Dendritic cell treated with granulocyte-macrophage colony-stimulating factor and Interleukin-4, amounts not matched to agents 40 ng/mL and 50 ng/mL, for 4 days (primary cell): Measurements from ENCODE around the gene ST6GALNAC3.

Experiments used
- H3K27ac Mint-ChIP-seq: one replicate; pipeline ENCODE4 v1.8.0; 2022; ENCODE audit warnings: mild to moderate bottlenecking, mixed read lengths
- H3K27me3 Mint-ChIP-seq: one replicate; pipeline ENCODE4 v1.8.0; 2022; ENCODE audit warnings: mild to moderate bottlenecking, mixed read lengths
- H3K36me3 Mint-ChIP-seq: one replicate; pipeline ENCODE4 v1.8.0; 2022; ENCODE audit warnings: low read depth, mixed read lengths
- H3K4me1 Mint-ChIP-seq: one replicate; pipeline ENCODE4 v1.8.0; 2022; ENCODE audit warnings: low read depth, mixed read lengths
- H3K4me3 Mint-ChIP-seq: one replicate; pipeline ENCODE4 v1.8.0; 2022; ENCODE audit warnings: mild to moderate bottlenecking, moderate library complexity, mixed read lengths
- H3K9me3 Mint-ChIP-seq: one replicate; pipeline ENCODE4 v1.8.0; 2022; ENCODE audit warnings: mixed read lengths
- intact Hi-C: fragments of 100-400 bp; cut with micrococcal nuclease; formaldehyde crosslinking; loops from one replicate; pipeline ENCODE4 v1.15.0; 2022

Gene ST6GALNAC3

DNA sequence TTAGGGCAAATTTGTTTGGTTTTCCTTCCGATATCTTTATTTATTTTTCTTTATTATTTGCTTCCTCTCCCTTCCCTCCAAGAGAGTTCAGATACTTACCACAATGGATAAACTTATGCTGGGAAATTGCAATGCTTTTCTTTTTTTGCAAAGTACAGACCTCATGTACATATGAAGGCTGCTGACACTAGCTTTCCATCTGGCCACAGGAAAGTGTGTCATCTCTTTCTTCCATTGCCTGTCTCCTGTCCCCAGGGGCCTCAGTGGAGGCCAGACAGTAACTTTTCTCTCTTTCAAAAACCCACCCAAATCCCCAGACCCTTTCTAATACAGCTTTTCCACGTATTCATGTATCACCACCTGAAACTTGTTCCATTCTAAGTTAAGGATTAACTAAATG is 73.9 kb downstream of the ST6GALNAC3 start:
- Mint-ChIP-seq H3K9me3 (no peaks in the 10 kb centered on the region), H3K27ac (no peak overlapping the region), H3K4me1 (no peaks in the 10 kb centered on the region), H3K36me3 (no peaks in the 10 kb centered on the region), H3K27me3 (no peaks in the 10 kb centered on the region), H3K4me3 (no peak overlapping the region)
- intact Hi-C loops, result no loop called here

DNA sequence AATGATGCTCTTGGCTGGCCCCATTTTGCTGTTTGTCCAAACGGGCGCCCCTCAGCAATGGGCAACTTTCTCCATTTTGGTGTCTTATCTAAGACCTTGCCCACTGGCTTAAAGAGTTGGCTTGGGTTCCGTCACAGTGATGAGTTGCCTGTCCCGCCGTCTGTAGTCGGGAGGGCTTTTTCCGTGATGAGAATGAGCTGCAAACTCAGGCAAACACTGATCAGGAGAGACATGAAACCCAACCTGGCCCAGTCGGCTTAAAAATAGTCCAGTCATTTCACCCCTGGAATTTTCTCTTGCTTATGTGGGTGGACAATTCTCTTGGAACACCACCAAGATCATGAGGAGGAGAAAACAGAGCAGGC is 79.3 kb downstream of the ST6GALNAC3 start:
- intact Hi-C loops, result loop anchor here (1.0 to 5.0 kb wide), 3 partner anchors 162 to 989 kb away; no protein-coding TSS in a partner anchor
- Mint-ChIP-seq H3K27ac (peak overlapping the region; percentile 85), H3K9me3 (no peaks in the 10 kb centered on the region), H3K4me1 (peaks cover 8% of the 10 kb centered on the region), H3K4me3 (no peak overlapping the region), H3K27me3 (no peaks in the 10 kb centered on the region), H3K36me3 (no peaks in the 10 kb centered on the region)

DNA sequence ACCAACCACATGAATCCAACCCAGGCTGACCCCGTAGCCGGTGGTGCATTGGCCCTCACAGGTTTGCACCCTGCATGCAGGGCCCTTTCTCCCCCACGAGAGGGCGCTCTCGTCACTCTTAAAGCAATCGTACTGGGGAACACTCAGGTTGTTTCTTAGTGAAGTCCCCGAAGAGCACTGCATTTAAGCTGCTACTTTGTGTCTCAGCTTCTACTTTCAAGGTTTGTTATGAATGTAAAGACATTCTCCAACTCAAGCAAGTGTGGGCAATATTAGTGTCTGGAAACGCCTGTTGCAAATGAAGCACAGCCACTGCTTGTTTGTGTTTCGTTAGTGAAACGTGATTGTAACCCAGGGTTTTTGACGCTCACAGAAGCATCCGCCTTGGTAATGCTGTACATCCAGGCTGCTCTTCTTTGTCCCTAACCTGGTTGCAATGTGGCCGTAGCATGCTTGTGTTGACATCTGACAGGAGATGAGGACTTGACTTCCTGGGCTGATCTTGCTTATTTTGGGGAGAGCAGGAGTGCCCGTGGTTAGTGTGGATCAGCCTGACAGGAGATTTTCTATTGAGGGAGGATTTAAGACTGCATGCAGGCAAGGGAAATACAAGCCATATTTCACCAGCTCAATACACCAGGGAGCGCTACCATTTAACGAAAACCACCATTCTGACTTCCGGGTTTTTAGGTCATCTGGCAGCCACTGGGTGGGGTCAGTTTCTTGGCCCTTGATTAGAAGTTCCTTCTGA is 79.8 kb downstream of the ST6GALNAC3 start:
- Mint-ChIP-seq H3K36me3 (no peaks in the 10 kb centered on the region), H3K27ac (peak overlapping the region; percentile 85), H3K4me1 (peaks cover 8% of the 10 kb centered on the region), H3K9me3 (no peaks in the 10 kb centered on the region), H3K27me3 (no peaks in the 10 kb centered on the region), H3K4me3 (peak overlapping the region; percentile 78)
- intact Hi-C loops, result loop anchor here (1.0 to 5.0 kb wide), 3 partner anchors 162 to 989 kb away; no protein-coding TSS in a partner anchor

GRCh38 chr1:76156987-76157386 is 82.4 kb downstream of the ST6GALNAC3 start:
- Mint-ChIP-seq H3K9me3 (no peaks in the 10 kb centered on the region), H3K4me1 (peaks cover 8% of the 10 kb centered on the region), H3K4me3 (no peak overlapping the region), H3K27ac (no peak overlapping the region), H3K36me3 (no peaks in the 10 kb centered on the region), H3K27me3 (no peaks in the 10 kb centered on the region)
- intact Hi-C loops, result no loop called here

GRCh38 chr1:76158126-76158525 is 83.6 kb downstream of the ST6GALNAC3 start:
- no peaks in the 10 kb centered on the region for H3K9me3 Mint-ChIP-seq
- H3K4me3 Mint-ChIP-seq, result no peak overlapping the region
- intact Hi-C loops, result no loop called here
- peaks cover 8% of the 10 kb centered on the region for H3K4me1 Mint-ChIP-seq
- H3K27me3 Mint-ChIP-seq, result no peaks in the 10 kb centered on the region
- H3K36me3 Mint-ChIP-seq, result no peaks in the 10 kb centered on the region
- H3K27ac Mint-ChIP-seq, result no peak overlapping the region

DNA sequence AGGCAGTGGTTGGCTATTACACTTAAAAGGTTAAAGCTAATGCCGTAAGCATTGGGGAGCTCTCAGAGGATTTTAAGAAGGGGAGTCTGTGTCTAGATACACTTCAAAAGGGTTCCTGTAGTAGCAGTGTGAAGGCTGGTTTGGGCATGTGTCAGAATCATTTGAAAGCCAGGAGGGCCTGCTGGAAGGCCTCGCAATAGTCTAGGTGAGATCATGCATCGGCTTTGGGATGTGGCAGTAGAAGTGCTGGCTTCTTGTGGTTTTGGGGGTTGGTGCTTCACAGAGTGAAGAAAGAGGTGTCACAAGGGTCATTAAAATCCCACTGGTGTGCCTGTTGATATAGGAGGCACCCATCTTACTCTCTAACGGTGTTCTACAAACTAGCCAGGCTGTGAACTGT is 85.7 kb downstream of the ST6GALNAC3 start:
- intact Hi-C loops, result no loop called here
- H3K27ac Mint-ChIP-seq, result no peak overlapping the region
- no peaks in the 10 kb centered on the region for H3K4me1 Mint-ChIP-seq
- no peaks in the 10 kb centered on the region for H3K9me3 Mint-ChIP-seq
- peaks cover 1% of the 10 kb centered on the region for H3K27me3 Mint-ChIP-seq
- H3K36me3 Mint-ChIP-seq, result no peaks in the 10 kb centered on the region
- H3K4me3 Mint-ChIP-seq, result no peak overlapping the region

- Mint-ChIP-seq H3K27me3 (peaks cover 1% of the 10 kb centered on the region), H3K27ac (no peak overlapping the region), H3K36me3 (no peaks in the 10 kb centered on the region), H3K9me3 (no peaks in the 10 kb centered on the region), H3K4me3 (no peak overlapping the region), H3K4me1 (no peaks in the 10 kb centered on the region)
- intact Hi-C loops, result no loop called here
These were observed 86.9 kb downstream of the ST6GALNAC3 start for GRCh38 chr1:76161451-76161850.

DNA sequence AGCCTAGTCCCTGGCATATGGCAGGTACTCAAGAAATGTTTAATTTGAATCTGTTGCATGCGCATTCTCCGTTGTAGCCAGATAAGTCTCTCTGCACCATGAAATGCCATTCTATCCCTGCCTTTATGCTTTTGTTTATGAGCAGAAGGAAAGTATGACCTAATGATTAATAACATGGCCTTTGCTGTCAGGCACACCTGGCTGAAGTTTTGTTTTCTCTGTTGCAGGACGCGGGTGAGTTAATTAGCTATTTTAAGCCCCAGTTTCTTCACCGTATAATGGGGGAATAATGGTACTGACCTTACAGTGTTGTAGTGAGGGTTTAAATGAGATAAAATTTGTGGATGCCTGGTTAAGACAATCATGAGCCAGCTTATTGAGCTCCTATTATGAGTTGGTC is 87.7 kb downstream of the ST6GALNAC3 start:
- no peaks in the 10 kb centered on the region for H3K4me1 Mint-ChIP-seq
- H3K9me3 Mint-ChIP-seq, result peaks cover 5% of the 10 kb centered on the region
- H3K36me3 Mint-ChIP-seq, result no peaks in the 10 kb centered on the region
- intact Hi-C loops, result no loop called here
- H3K27ac Mint-ChIP-seq, result no peak overlapping the region
- H3K27me3 Mint-ChIP-seq, result peaks cover 1% of the 10 kb centered on the region
- no peak overlapping the region for H3K4me3 Mint-ChIP-seq

DNA sequence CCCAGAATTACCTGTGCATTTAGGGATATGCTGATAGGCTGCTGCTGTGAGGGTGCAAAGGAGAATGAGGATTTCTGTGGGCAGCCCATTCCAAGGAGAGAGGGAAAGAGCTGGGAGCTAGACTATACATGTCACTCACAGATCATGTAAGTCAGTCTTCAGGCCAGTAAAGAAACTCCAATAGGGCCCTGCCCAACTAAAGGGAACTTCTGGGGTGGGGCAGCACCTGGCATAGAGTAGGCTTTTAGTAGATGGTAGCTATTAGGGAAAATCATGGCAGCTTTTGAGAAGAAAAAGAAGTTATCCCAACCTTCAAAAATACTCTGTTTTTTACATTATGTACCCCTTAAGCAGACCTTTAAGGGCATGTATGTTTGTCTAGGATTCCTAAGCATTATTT is 89.6 kb downstream of the ST6GALNAC3 start:
- H3K9me3 Mint-ChIP-seq, result peaks cover 24% of the 10 kb centered on the region
- H3K4me1 Mint-ChIP-seq, result no peaks in the 10 kb centered on the region
- H3K36me3 Mint-ChIP-seq, result no peaks in the 10 kb centered on the region
- no peak overlapping the region for H3K4me3 Mint-ChIP-seq
- H3K27ac Mint-ChIP-seq, result no peak overlapping the region
- intact Hi-C loops, result no loop called here
- peaks cover 1% of the 10 kb centered on the region for H3K27me3 Mint-ChIP-seq

GRCh38 chr1:76170084-76170483 is 95.5 kb downstream of the ST6GALNAC3 start:
- no peaks in the 10 kb centered on the region for H3K36me3 Mint-ChIP-seq
- intact Hi-C loops, result no loop called here
- H3K4me3 Mint-ChIP-seq, result no peak overlapping the region
- H3K9me3 Mint-ChIP-seq, result peaks cover 37% of the 10 kb centered on the region
- peaks cover 5% of the 10 kb centered on the region for H3K4me1 Mint-ChIP-seq
- H3K27ac Mint-ChIP-seq, result no peak overlapping the region
- peaks cover under 1% of the 10 kb centered on the region for H3K27me3 Mint-ChIP-seq

DNA sequence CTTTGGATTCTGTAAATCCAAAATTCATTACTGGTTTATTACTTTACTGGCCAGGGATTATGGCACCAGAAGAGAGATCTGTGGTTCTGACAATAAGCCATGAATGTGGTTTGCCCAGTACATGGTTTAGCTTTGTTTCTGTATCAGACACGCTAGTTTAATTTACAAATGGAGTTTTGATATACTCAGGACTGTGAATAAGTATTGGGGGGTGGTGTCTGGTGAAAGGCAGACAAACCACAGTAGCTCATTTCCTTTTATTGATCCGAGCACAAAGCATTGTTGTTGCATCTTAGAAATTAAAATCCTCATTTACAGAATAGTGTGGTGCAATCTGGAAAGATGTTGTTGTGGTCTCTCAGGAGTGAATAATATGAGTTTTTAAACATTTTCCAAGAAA is 96.0 kb downstream of the ST6GALNAC3 start:
- Mint-ChIP-seq H3K36me3 (no peaks in the 10 kb centered on the region), H3K27me3 (no peaks in the 10 kb centered on the region), H3K9me3 (peaks cover 37% of the 10 kb centered on the region), H3K4me1 (peaks cover 5% of the 10 kb centered on the region), H3K4me3 (no peak overlapping the region), H3K27ac (no peak overlapping the region)
- intact Hi-C loops, result no loop called here

DNA sequence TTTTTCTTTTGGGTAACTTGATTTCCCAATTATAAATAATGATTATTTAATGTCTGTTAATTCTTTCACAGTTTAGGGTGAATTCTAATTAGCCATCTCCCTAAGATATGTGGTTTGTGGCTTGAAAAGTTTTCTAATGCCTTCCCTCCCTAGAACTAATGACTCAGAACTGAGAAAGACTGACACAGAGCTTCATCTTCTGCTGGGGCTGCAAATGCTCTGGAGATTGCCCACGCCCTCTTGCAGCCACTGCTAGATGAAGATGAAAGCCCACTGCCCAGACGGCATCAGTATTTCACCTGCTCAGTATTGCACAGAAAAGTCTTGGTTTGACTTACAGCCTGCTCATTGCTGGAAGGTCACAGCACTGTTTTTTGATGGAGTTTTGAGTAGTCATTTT is 101.5 kb downstream of the ST6GALNAC3 start:
- H3K4me1 Mint-ChIP-seq, result peaks cover 5% of the 10 kb centered on the region
- no peaks in the 10 kb centered on the region for H3K27me3 Mint-ChIP-seq
- no peaks in the 10 kb centered on the region for H3K36me3 Mint-ChIP-seq
- no peak overlapping the region for H3K4me3 Mint-ChIP-seq
- H3K9me3 Mint-ChIP-seq, result peaks cover 6% of the 10 kb centered on the region
- intact Hi-C loops, result no loop called here
- H3K27ac Mint-ChIP-seq, result no peak overlapping the region

DNA sequence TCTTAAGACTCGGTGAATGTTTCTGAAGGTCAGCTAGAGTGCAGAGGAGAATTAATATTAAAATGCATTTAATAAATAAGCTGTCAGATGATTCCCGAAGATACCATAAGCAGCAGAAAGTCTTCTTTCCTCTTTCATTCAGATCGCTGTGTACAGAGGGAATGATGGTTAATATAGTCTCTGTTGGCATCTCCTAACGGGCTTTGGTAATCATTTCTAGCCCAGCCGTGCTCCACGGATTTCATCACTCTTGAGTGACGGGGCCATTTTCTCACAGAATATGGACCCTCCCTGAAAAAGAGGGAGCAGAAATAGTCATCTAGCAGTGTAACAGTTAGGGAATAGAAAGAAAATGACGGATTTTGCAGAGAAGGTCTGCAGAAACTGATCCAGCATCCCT is 103.1 kb downstream of the ST6GALNAC3 start:
- Mint-ChIP-seq H3K27me3 (no peaks in the 10 kb centered on the region), H3K4me1 (no peaks in the 10 kb centered on the region)

GRCh38 chr1:76179219-76179698 is 104.7 kb downstream of the ST6GALNAC3 start:
- no peak overlapping the region for H3K27ac Mint-ChIP-seq
- no peaks in the 10 kb centered on the region for H3K27me3 Mint-ChIP-seq
- H3K4me1 Mint-ChIP-seq, result no peaks in the 10 kb centered on the region
- H3K4me3 Mint-ChIP-seq, result no peak overlapping the region
- intact Hi-C loops, result no loop called here
- no peaks in the 10 kb centered on the region for H3K9me3 Mint-ChIP-seq
- H3K36me3 Mint-ChIP-seq, result no peaks in the 10 kb centered on the region

More for the DNA sequence above, 103.1 kb downstream of the ST6GALNAC3 start:
- H3K36me3 Mint-ChIP-seq, result no peaks in the 10 kb centered on the region
- no peak overlapping the region for H3K27ac Mint-ChIP-seq
- intact Hi-C loops, result no loop called here
- H3K9me3 Mint-ChIP-seq, result no peaks in the 10 kb centered on the region
- H3K4me3 Mint-ChIP-seq, result no peak overlapping the region

DNA sequence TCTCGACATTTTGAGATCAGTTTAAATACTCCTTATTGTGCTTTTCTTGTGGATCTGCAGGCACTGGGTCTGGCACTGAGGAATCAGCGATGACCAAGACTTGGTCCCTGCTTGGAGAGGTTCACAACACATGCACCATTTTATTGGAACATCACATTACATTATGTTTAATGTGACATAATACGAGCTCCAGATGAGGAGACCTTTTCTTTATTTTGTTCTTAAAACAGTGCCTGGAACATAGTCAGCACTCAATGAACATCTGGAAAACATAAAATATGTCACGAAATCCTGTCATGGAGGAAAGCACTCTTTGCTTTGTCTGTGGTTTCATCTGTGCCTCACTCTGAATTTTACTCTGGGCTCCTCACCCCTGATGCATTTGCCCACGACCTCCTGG is 110.7 kb downstream of the ST6GALNAC3 start:
- H3K9me3 Mint-ChIP-seq, result no peaks in the 10 kb centered on the region
- no peaks in the 10 kb centered on the region for H3K36me3 Mint-ChIP-seq
- H3K27ac Mint-ChIP-seq, result no peak overlapping the region
- H3K27me3 Mint-ChIP-seq, result no peaks in the 10 kb centered on the region
- no peak overlapping the region for H3K4me3 Mint-ChIP-seq
- H3K4me1 Mint-ChIP-seq, result no peaks in the 10 kb centered on the region
- intact Hi-C loops, result no loop called here
